GM19023 (cell line): ENCODE measurements around the gene TSSK3.
A peak's percentile ranks its signal among the peaks of the same experiment; 100 is the strongest.
"Not testable (repeated sequence)": the region's sequence is repeated elsewhere in the genome, so short reads cannot be mapped to it uniquely, and the experiment has no call there.

ENCODE experiments used
- ATAC-seq: cut with Tn5 transposase; IDR thresholded peaks from one replicate; pipeline ENCODE4 v1.9.1; 2021; ENCODE audit warnings: mild to moderate bottlenecking, moderate library complexity; ENCODE audit not compliant: unreplicated experiment

The TSSK3 gene

GRCh38 chr1:32337855-32338636, 24.3 kb upstream of the TSSK3 start:
- ATAC-seq: no peak

DNA sequence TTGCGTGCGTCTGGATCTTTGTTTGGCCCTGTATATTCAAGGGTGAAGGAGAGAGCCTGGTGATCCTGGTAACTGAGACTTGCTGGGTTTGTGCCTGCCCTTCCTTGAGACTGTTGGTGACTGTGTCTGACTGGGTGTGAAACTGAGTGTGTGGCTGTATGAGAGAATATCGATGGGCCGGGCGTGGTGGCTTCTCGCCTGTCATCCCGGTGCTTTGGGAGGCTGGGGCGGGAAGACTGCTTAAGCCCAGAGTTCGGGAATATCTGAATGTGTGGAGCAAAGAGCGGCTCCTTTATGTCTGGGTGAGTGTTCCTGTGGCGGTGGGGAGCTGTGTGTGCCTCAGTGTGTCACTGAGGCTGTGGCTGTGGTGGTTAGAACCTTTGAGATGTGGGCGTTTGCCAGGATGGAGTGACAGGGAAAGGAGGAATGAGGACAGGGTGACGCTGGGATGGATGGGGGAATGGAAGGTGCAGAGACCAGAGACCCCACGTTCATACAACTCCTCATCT, 23.6 kb upstream of the TSSK3 start:
- no peak for ATAC-seq

DNA sequence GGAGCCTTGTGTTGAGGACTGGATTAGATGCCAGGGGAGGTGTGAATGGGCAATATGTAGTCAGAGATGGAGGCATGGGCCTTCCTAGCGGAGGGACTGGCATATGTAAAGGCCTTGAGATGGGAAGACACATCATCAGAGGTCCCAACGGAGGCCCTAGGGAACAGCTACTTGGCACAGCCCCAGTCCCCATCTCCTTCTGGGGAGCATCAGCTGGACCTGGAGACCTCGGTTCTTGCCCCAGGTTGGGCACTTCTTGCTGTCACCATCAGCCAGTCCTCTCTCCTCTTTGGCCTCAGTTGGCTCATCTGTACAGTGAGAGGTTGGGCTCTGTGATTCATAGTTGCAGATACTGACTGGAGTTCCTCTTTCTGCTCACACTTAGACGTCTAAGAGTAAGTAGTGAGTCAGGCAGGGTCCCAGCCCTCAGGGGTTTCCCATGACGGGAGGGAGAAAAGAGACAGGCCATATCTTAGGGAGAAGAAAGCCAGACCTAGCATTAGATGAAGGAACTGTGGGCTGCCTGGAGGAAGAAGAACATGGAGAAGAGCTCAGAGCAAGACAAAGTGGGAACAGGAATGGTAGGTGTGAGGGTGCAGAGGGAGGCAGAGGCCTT, 22.9 kb upstream of the TSSK3 start:
- no peak for ATAC-seq

GRCh38 chr1:32341186-32341757, 21.1 kb upstream of the TSSK3 start:
- ATAC-seq: no peak

DNA sequence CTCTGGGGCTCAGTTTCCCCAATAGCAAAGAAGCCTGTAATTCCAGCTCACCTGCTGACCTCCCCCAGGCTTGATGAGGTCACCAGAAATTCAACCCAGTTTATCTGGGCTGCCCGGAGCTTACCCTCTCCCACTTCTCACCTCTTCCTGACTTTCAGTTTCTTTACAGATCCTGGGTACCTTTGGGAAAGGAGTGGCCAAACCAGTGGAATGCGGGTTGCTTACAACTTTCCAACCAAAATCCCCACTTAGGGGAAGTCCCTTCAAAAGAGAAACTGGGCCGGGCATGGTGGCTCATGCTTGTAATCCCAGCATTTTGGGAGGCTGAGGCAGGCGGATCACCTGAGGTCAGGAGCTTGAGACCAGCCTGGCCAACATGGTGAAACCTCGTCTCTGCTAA, 20.4 kb upstream of the TSSK3 start:
- ATAC-seq: no peak

GRCh38 chr1:32342704-32343103, 19.6 kb upstream of the TSSK3 start:
- ATAC-seq: no peak

DNA sequence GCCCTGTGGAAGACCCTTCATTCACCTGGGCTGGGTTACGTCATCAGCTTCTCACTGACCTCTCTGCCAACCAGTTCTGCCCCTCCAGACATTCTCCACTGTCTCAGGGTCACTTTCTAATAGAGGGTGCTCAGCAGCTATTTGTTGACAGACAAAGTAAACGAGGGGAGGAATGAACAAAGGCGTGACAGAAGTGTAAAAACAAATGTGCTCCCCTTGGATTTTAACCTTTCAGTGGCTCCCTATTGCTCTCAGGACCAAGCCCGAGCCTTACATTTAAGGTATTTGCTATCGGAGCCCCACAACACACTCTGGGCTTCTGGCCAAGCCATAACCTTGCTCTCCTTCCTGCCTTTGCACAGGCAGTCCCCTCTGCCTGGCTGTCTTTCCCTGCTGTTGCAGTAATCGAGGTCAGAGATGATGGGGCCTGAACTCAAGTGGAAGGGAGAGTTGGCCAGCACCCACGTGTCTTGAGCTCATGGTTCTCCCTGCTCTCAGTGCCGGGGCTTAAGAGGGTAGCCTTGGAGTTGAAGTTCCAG, 17.0 kb upstream of the TSSK3 start:
- ATAC-seq: no peak

GRCh38 chr1:32346532-32347157, 15.7 kb upstream of the TSSK3 start:
- no peak for ATAC-seq

- ATAC-seq: no peak
Observed at GRCh38 chr1:32349211-32349708, 13.1 kb upstream of the TSSK3 start.

DNA sequence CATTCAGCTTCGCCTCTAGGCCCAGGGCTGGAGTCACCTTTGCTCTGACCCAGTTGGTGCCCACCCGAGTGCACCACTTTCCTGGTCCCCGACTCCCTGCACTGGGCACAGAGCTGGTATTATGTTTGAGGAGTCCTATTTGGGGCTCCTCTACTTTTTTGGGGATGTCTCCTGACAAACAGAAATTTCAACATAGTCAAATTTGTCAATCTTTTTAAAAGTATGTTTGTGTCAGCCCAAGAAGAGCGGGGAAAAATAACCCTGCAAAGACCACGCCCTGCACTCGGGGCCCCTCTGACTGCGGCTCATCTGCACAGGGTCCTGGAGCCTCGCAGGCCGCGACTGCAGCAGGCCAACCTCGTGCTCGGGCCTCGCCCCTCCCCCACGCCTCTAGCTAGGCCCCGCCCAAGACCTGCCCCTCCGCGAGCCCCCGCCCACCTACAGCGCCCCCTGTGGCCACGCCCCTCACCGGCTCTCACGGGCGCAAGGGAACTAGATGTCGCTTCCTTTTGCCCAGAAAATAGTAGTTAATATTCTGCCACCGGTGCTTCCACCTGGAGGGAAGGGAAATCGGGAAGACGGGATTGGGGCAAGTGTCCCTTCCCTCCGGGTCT, 11.4 kb upstream of the TSSK3 start:
- peak; percentile 39 for ATAC-seq

DNA sequence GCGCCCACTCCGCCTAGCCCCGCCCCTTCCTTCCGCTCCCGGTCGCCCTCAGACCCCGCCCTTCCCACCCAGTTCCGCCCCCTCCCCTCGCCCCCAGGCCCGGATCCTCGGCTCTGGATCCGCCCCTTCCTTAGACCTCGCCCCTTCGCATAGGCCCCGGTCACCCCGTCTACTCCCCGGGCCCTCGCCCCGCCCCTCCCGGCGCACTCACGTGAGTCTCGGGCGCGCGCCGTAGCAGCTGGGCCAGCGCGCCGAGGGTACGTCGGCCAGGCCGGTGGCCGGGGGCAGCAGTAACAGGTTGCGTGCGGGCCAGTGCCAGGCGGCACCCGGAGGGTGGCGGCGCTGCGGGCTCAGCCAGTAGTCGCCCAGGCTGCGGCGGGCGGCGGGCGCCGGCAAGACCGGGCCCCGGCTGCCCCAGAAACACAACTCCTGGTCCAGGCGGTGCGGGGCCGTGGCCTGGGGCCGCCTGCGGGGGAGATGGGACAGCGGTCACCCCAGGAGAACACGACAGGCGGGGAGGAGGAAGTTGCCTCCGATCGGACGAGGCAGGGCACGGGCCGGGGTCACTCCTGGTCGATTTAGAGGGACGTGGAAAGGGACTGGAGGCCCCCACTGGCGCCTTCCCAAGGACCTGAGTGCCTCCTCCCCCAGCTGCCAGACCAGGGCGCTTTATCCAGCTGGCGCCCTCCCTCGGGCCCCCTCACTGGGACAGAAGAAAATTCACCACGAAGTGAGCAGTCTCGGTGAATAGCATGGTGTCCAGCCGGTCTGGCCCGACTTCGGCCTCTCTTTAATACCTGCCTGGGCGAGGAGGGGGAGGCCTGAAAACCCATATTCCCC, 10.7 kb upstream of the TSSK3 start:
- peak; percentile 89 for ATAC-seq

GRCh38 chr1:32352239-32352745, 10.0 kb upstream of the TSSK3 start:
- ATAC-seq: no peak

DNA sequence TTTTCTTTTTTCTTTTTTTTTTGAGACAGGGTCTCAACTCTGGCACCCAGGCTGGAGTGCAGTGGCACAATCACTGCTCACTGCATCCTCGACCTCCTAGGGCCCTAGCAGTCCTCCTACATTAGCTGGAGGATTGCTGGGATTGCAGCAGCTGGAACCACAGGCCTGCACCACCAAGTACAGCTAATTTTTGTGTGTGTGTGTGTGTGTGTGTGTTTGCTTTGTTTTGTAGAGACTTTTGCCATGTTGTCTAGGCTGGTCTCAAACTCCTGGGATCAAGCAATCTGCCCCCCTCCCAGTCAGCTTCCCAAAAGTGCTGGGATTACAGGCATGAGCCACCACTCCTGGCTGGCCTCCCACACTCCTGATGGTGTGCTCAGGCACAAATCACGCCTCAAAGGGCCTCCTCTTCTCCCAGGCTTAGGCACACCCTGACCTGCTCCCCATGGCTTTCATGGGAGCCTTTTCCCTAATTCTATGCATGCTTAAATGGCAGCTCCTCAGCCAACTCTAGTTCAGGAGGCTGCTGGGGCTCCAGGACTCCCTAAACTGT, 9.4 kb upstream of the TSSK3 start:
- no peak for ATAC-seq

DNA sequence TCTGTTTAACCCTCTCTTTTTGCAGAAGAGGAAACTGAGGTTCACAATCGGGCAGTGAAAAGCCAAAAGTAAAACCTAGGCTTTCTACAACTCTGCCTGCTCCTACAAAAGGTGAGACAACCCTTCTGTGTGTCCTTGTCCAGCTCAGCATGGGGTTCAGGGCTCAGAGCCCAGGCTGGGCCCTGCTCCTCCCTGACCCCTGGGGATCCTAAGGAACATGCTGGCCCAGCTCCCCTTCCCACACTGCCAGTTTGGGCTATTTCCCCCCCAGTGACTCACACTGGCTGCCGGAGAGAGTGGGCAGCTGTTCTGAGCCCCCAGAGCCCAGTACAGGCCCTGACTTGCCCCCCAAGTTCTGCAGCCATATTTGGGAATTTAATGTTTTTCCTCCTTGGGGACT, 8.9 kb upstream of the TSSK3 start:
- ATAC-seq: no peak

DNA sequence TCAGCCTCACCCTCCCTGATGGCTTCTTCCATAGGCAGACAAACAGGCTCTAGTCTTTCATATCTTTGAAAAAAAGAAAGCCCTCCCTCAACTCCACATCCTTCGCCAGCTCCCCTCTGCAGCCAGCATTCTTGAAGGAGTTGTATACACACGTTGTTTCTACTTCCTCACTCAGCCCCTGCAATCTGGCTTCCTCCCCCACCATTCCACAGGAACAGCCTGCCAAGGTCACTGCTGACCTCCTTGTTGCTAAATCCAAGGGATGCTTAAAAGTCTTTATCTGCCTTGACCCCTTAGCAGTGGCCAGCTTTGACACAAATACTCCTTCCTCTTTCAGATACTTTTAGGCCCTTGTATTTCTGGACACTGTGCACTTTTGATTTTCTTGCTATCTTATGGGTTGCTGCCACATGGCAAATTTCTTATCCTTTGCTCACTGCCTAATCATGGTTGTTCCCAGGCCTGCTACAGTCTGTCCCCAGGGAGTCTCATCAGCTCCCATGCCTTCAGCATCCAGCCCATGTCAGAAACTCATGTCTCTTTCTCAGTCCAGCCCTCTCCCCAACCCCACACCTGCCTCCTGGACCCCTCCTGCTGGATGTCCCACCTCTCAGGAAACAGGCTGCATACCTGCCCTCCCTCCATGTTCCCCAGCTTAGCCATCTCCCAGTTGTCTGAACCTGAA, 8.3 kb upstream of the TSSK3 start:
- no peak for ATAC-seq

DNA sequence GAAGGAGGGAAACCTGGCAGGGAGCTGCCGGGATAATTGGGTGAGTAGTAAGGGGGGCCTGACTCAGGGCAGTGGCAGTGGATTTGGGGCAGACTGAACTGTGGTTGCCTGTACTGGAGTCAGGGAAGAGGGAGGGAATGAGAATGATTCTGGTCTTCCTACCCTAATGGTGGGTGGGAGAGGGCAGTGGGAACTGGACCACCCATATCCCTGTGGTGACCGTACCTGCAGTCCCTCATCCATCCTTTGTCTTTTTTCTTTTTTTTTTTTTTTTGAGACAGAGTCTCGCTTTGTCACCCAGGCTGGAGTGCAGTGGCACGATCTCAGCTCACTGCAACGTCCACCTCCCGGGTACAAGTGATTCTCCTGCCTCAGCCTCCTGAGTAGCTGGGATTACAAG, 6.6 kb upstream of the TSSK3 start:
- not testable (repeated sequence) for ATAC-seq

DNA sequence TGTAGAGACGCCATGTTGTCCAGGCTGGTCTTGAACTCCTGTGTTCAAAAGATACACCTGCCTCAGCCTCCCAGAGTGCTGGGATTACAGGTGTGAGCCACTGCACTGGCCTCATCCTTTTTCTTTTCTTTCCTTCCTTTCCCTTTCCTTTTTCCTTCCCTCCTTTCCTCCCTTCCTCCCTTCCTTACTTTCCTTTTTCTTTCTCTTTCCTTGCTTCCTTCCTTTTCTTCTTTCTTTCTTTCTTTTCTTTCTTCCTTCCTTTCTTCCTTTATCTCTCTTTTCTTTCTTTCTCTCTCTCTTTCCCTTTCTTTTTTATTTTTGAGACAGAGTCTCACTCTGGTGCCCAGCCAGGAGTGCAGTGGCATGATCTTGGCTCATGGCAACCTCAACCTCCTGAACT, 5.9 kb upstream of the TSSK3 start:
- no peak for ATAC-seq

DNA sequence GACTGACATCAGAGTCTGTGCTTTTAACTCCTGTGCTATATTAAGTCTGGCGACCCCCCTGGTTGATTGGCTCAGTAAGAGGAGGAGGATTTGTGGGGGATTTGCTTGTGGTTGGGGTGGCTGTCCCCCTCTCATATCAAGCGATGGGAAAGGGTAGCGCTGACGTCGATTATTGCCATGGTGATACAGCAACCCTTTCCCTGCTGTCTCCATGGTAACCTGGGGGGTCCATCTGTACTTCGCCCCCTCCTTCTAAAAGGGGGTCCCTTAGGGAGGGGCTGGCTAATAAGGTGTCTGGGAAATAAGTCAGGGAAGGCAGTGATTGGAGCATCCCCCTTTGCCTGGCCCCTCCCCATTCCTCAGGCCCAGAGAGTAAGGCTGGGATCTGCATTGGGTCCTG, 4.7 kb upstream of the TSSK3 start:
- no peak for ATAC-seq

DNA sequence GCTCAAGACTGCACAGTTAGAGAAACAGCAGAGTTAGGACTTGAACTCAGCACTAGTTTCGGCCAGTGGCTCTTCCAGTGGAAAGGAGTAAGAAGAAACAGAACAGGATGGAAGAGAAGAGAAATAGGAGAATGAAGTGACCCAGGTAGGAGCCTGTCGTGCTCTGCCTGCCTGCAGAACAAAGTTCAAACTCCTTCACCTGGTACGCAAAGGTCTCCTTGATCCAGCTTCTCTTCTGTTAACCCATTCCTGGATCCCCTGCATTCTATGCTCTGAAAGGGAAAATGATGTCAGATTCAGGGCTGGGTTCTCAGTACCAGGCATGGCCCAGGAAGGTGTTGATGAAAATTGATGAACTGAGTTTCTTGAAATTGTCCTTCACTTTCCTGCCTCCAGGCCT, 3.9 kb upstream of the TSSK3 start:
- no peak for ATAC-seq
